Right lobe of liver (tissue), 4 donors: ENCODE measurements around the gene FCGR3A.

ENCODE experiments used
- CTCF ChIP-seq, 4 donors: fragments of 200-600 bp in 3 of 4; fragments of 450-650 bp in 1 of 4; IDR thresholded peaks; one replicate each; pipeline versions ENCODE4 v1.5.1 to v1.8.0; 2016 to 2022; ENCODE audit warnings: antibody characterized with exemption in 4 of 4, mild to moderate bottlenecking in 2 of 4
- POLR2A ChIP-seq: fragments of 450-650 bp; IDR thresholded peaks from one replicate; pipeline ENCODE4 v1.6.1; 2017; ENCODE audit warnings: antibody characterized with exemption, mild to moderate bottlenecking
- donor health status: DM: no; HTN: no; CAD: no.
- donor health status: DM: no; HTN: no; CAD: no.
- donor health status: DM: no; HTN: yes; CAD: no.

GRCh38 chr1:161549652-161550051, at the start of gene FCGR3A:
- no peak for TF ChIP-seq POLR2A
- TF ChIP-seq CTCF (IDR thresholded peaks at IDR 0.05) = no peak
